ENCODE measurements around the gene LEFTY1. TPM values are rescaled to one million over a fixed set of nuclear protein-coding genes. Genes with fewer than 3 reads are reported as not detected.

LEFTY1 gene
- total RNA-seq, 1 experiment from 2014 or later = 0.64 TPM

GRCh38 chr1:225851805-225852204 is 37.1 kb downstream of the LEFTY1 start:
- CTCF ChIA-PET = no interaction called here
- Histone ChIP-seq H4K20me1 (ENCODE audit: insufficient read depth) (no peaks in the 10 kb centered on the region), H3K4me3 (replicated peaks in 1 of 2; ENCODE audit: low read depth in 1 of 2, low read length in 2 of 2) (no peak overlapping the region), H3K36me3 (ENCODE audit: control insufficient read depth in 1 of 2, insufficient read depth in 2 of 2, low read length in 2 of 2) (peaks cover 0 to 4% of the 10 kb centered on the region in 2 experiments; a peak in 2 of 4 replicates), H2AFZ (ENCODE audit: low read depth, low read length, poor library complexity, severe bottlenecking) (no peak overlapping the region), H3K27ac (ENCODE audit: low read depth, low read length) (no peak overlapping the region), H3K79me2 (ENCODE audit: insufficient read depth, low read length) (no peaks in the 10 kb centered on the region), H3K4me2 (ENCODE audit: low read length) (no peak overlapping the region), H3K4me1 (ENCODE audit: control insufficient read depth in 1 of 2, insufficient read depth in 2 of 2, low read length in 2 of 2) (no peaks in the 10 kb centered on the region), H3K9ac (ENCODE audit: low read length) (no peak overlapping the region), H3K27me3 (ENCODE audit: insufficient read depth, low read length) (no peaks in the 10 kb centered on the region), H3K9me3 (ENCODE audit: control insufficient read depth in 1 of 2, insufficient read depth in 1 of 2, low read depth in 1 of 2, low read length in 2 of 2) (no peaks in the 10 kb centered on the region), H3K9me2 (ENCODE audit: insufficient read depth) (no peaks in the 10 kb centered on the region)
- TF ChIP-seq SP1 (IDR thresholded peaks at IDR 0.05; ENCODE audit: low read depth) (no peak), CBX3 (IDR thresholded peaks at IDR 0.05; ENCODE audit: low read depth) (no peak), TCF7L2 (IDR thresholded peaks at IDR 0.05; ENCODE audit: borderline replicate concordance, extremely low read depth, insufficient read depth, insufficient read length) (no peak), MAX (IDR thresholded peaks at IDR 0.05) (no peak), FOSL1 (IDR thresholded peaks at IDR 0.05; ENCODE audit: low read depth) (no peak), YY1 (IDR thresholded peaks at IDR 0.05; ENCODE audit: extremely low read depth, insufficient replicate concordance, low read depth, low read length) (no peak), REST (IDR thresholded peaks at IDR 0.05; ENCODE audit: low read depth) (no peak), POLR2AphosphoS5 (IDR thresholded peaks at IDR 0.05; ENCODE audit: low read depth, low read length) (no peak), ZNF274 (IDR thresholded peaks at IDR 0.05; ENCODE audit: low read depth, low read length) (no peak), CEBPB (IDR thresholded peaks at IDR 0.05; ENCODE audit: low read depth) (no peak)
- POLR2A ChIA-PET = no interaction called here
- ATAC-seq = no peak
- no peak for DNase-seq (ENCODE audit: low read depth, low spot score)
- no TSS peak for BruUV-seq (replicated peaks)
- RAD21 ChIA-PET (ENCODE audit: low non-redundant PET in 1 of 2, low total read pairs in 2 of 2, uncharacterized antibody in 2 of 2, unreplicated experiment in 2 of 2) = no interaction called here
- intact Hi-C loops (cut with micrococcal nuclease) = loop anchor here (10.0 kb wide), 1 partner anchor 123 kb away; no protein-coding TSS in a partner anchor

Measured in HCT116 (cell line).